ENCODE results near the gene NME7.

NME7 gene

DNA sequence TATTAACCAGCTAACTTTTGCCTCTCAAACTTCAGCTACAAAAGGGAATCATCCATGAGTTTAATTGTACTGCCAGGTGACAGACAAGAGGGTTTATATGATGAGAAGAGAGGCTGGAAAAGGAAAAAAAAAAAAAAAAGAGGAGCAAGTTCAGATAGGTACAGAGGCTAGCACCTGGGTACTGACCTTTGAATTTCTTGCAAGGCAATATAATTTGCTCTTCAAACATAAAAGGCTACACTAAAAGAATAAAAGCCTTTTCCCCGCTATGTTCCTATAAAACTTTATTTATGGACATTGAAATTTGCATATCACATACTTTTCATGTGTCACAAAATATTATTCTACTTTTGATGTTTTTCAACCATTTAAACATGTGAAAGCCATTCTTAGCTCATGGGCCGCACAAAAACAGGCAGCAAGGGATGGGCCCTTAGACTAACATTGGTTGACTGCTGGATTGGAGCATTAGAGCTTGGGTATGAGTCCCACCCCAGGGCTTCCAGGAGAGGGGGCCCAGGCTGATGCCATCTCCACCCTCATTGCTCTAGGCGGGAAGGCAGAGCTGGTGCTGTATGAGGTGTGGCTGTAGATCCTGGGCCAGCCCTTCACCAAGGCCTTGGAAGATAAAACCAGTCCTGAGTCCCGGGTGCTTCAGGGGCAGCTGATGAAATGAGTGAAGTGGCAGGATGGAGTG, 216.8 kb downstream of the NME7 start:
- no peak for DNase-seq (ENCODE audit: low spot score)

DNA sequence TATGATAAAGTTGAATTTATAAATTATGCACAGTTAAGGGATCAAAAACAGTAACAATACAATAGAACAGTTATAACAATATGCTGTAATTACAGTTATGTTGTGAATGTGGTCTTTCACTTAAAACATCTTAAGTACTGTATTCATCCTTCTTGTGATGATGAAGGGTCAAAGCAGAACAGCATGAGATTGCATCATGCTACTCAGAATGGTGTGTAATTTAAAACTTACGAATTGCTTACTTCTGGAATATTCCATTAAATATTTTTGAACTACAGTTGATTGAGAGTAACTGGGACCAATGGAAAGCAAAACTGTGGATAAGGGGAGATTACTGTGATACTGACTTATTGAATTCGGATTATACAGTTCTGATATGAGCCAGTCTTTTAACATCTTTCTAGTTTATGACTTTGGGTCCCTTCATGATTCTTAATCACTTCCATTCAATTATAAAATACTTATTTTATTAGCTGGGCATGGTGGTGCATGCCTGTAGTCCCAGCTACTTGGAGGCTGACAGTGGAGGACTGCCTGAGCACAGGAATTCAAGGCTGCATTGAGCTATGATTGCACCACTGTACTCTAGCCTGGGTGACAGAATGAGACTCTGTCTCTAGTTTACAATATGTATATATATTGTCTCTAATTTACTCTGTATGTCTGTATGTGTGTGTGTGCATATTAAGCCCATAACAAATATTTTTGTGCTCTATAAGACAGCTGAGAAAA, 217.9 kb downstream of the NME7 start:
- no peak for DNase-seq (ENCODE audit: low spot score)

DNA sequence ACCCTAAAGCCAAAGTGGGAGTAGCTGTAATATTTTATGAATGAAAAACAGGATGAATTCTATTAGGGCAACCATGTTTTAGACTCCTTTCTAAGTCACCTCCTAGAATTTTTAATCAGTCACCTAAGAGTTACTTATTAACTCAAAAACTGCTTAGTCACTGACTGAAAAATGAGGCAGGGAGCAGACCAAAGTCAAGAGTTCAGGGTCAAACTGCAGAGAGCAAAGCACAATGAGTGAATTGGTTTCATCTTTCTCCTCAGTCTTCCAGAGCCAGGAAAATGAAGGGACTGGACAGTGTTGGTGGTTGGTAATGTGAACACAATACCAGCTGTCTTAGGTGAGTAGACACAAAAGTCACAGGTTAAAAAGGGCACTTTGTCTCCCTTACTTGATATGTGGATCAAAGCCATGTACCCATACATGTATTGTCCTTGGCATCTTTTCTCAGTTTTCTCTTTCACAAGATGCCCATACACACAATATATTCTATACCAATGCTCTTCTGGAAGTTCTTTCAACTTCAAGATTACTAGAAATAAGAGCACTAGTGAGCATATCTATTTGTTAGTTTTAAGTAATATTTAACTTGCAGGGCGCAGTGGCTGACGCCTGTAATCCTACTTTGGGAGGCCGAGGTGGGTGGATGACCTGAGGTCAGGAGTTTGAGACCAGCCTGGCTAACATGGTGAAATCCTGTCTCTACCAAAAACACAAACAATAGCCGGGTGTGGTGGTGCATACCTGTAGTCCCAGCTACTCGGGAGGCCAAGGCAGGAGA, 218.9 kb downstream of the NME7 start:
- DNase-seq (ENCODE audit: low spot score), result no peak

DNA sequence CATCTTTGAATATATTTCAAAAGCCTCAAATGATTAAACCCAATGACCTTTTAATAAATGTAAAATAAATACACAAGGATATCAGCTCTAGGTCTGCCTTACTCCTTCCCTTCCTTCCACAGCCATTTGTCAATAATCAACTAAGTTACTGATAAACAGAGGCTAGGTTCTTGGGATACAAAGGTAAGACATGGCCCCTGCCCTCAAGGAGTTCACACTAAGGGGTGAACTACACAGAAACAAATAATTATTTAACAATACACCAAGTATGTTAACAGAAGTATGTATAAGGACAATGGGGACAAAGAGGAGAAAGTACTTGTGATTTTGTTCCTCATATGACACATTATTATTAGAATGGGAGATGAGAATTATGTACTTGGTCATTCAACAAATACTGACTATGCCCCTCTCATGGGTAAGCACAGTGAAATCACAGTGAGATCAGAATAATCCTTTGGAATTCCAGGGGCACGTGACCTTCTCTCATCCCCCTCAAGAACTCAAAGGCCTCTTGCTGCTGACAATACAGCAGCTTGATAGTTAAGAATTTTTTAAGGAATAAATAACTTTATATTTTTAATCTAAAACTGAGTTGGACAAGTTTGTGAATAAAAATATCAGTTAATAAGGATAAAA, 220.9 kb downstream of the NME7 start:
- DNase-seq (ENCODE audit: low spot score), result no peak

DNA sequence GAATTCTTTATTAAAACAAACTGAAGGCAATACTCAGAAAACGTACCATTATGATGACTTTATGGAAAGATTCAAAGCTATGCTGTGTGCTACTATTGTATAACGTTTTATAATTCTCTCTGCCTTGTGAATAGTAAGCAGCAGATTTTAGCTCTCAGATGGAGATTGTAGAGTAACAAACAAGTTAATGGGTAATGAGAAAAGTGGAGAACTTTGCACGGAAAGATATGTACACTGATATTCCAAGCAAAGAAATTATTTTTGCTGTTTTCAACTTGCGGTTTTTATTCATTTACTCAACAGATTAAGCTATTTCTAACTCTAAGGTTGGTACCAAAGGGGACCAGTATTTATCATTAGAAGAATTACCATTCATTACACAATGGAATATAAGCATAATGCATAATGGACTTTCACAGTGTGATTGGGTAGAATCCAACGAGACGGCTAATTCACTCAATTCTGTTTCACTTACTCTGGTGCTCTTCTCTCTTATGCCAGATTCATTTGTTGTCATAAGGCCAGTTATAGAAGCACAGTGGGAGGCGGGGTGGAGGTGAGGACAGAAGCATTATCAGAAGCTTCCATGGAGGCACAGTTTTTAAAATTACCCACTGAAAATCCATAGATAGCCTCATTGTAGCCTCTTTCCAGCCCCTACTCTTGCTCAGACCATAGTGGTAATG, 222.5 kb downstream of the NME7 start:
- no peak for DNase-seq (ENCODE audit: low spot score)

DNA sequence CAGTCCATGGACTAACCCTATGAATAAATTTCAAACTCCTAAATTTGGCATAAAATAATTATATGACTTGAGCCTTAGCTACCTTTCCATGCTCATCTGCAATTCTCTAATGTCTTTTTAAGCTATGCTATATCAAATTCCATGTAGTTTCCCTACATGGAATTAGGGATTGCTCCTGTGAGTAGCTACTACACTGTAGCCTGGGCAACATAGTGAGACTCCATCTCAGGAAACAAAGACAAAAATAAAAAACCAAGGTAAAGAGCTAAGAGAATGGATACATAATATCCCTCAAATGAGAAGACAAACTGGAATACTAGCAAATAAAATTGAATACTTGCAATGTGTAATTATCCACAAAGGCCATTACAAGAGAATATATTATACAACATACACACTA, 223.6 kb downstream of the NME7 start:
- no peak for DNase-seq (ENCODE audit: low spot score)

DNA sequence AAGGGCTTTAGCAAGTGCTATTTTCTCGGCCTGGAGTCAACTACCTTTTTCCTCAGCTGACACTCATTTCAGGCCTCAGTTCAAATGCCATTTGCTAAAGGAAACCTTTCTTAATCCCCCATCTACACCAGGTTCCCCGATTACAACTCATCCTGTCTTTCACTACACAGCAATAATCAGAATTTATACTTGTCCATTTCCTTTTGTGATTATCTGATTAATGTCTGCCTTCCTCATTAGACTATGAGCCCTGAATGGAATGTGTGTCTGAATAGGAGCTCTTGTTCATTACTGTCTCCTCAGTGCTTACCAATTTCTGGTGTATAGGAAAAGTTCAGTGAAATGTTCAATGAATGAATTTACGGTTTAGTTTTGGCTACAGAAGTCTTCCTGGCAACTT, 224.3 kb downstream of the NME7 start:
- no peak for DNase-seq (ENCODE audit: low spot score)

DNA sequence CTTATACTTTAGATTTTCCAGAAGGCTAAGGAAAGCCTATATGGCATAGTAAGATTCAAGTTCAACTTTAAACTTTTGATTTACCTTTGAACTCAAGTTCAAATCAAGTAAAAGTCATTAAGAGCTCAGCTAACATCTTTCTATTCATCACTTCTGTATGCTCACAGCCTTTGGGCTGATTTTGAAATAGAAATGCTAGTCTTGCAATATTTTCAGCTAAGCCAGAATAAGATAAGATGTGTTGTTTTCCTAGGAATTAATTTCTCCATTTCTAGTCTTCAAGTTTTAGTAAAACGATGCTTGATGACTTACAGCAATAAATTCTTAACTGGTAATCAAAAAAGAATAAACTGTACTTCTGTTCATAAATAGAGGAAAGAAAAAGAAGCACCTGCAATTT, 225.5 kb downstream of the NME7 start:
- no peak for DNase-seq (ENCODE audit: low spot score)

DNA sequence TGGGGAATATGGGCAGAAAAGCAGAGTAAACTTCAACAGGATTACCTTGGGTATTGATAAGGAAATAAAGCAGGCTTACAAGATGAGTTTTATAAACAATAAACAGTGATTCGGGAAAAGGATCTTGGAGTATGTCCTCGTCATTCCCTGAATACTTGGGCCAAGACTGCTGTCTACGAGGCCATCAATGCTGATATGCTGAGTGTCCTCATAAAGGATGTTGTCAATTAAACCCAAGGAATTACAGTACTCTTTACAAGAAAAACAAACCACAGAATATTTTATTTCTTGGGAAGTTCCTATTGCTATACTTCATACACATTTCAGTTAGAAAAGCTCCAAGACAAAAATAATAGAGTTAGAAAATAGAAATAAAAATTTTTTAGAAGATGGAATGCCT, 226.2 kb downstream of the NME7 start:
- DNase-seq (ENCODE audit: low spot score), result no peak

DNA sequence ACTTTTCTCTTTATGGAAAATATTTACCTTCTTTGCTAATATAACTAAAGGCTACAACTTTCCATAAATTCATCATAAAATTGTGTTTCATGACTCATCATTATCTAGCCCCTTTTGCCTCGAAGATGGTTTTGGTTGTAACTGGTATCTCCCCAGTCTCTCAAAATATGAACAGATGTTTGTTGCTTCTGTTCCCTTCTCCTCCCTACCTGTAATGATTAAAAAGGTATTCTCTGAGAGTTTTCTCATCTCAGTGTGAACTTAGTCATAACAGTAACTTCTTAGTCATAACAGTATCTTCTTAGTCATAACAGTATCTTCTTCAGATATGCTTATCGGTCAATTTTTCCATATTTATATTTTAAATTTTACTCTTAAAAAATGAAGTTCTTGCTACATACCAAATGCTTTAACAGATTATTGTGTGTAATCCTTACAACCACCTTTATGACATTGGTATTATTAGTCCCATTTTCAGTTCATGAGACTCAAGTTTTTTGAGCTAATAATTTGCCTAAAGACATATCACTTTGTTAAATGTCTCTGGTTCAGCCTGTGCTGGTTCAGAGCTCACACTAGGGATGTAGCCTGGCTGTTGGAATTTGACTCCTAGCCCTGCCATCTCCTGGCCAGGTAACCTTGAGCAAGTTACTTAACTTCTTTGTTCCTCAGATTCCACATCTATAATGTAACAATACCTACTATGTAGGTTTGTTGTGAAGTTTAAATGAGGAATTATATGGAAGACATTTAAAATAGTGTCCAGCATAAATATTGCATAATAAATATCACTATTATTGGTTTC, 228.5 kb downstream of the NME7 start:
- DNase-seq (ENCODE audit: low spot score), result peak; percentile 79

DNA sequence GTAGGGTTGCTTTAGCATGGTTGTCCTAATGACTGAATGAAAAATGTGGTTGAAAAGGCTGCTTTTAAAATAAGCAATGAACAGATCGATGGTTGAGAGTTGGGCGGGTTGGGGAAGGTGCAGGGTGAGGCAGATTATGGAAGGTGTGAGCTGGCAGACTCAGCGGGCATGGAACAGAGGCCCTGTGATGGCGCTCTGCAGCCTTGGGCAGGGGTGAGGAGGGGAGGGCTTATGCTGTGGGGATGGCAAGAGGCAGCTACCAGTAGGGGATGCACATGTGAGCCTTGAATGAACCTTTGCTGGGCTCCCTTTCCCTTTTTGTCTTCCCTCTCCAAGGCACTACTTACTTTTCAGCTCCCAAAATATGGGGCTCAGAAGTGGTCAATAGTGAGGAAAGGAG, 230.2 kb downstream of the NME7 start:
- DNase-seq (ENCODE audit: low spot score), result no peak

DNA sequence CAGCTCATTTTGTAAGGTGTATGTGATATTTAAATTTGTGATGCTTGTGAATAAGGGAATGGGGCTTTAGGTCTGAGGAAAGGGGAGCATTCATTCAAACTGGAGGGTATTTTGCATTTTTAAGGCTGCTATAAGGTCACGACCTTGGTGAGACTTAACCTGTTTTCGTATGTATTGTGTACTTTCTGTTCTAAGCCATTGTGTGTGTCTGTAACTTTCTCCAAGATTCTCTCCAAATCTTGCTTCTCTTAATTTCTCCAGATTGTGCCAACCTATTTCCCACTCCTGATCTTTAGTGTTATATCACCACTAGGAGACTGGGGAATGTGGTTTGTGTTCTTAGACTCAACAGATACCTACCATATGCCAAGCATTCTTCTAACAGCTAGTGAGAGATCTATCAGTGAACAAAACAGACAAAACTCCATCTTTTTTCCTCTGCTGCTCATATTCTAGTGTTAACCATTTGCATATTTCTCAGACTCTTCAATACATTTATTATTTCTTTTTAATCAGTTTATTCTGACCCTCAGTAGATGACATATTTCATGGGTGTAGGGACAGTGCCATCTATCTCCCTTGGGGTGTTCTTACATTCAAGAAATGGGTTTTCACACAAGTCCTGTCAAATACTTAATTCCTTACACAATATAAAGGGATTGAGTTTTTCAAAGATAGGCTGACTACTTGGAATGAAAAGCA, 233.6 kb downstream of the NME7 start:
- no peak for DNase-seq (ENCODE audit: low spot score)

DNA sequence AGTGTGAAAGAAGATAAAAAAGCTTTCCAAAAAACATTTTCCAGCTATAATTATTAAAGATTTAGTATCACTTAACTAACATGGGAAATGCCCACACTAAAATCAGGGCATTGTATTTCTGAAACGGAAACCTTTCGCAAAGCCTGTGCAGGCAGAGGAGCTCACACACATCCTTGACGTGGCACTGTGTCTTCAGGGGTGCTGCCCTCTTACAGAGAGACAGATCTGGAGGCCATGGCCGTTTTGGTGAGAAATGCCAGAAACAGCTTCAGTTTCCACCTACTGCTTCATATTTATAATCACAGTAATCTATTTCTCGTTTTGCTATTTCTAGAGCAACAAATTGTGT, 234.4 kb downstream of the NME7 start:
- no peak for DNase-seq (ENCODE audit: low spot score)

DNA sequence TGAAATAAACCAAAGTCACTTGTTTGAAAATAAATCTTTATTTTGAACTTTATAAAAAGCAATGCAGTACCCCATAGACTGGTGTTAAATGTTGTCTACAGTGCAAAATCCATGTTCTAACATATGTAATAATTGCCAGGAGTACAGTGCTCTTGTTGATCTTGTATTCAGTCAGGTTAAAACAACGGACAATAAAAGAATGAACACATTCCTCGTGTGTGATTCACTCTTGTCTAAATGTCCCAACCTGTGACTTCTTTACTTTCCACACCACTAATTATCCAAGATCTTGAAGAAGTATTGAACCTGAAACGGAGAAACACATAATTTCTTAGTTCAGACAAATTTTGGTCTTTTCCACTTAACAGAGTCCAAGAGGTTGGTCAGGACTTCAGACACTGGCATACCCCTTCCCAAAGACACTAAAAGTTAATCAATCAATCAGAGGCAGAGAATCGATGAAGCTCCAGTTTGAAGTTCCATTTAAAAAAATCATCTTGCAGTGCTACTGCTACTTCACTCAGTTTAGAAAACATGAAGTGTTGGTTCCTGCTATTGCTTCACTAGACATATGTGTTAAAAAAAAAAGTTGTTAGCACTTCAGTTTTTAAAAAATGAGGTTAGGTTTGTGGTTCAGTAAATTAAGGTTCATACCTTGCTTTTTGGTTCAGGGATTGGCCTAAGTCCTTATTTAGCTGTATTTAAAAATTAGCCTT, 234.9 kb downstream of the NME7 start:
- no peak for DNase-seq (ENCODE audit: low spot score)

DNA sequence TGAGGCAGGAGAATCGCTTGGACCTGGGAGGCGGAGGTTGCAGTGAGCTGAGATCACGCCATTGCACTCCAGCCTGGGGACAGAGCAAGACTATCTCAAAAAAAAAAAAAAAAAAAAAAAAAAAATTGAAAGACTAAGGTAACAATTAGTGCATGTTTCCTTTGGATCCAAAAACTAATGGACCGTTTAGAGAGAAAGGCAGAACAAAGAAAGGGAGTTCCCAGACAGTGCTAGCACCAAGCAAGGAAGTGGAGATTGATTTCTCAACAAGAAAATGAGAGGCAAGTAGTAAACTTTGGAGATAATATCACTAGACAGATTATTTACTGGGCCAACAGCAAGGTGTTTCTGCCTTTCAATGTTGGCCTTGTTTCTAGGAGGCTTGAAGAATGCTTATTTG, 236.9 kb downstream of the NME7 start:
- DNase-seq (ENCODE audit: low spot score), result no peak

DNA sequence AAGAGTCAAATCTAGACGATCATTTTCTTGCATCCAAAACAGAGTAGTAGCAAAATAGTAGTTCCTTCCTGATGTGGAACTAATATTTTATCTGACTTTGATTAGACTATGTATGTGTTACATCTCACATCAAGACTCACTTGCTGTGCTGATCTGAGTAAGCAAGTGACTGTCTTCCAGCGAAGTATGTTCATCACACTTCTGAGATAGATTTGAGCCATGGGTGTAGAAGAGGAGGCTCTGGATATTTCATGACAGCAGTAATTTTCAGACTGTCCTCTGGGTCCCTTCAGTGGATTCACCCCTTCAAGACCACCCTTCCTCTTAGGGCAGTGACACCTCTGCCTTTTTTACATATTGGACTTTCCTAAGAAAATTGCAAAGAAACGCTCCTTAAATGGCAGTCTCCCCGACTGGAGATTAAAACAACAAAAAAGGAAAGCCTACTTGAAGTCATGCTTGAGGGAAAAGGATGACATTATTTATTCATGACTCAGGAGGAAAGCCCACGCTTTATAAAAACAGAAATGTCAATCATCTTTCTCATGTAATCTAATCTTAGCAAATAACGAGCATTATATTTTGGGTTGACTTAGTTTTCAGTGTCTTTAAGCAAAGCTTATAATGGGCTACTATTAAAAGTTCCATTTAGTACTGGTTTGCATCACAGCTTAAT, 238.3 kb downstream of the NME7 start:
- no peak for DNase-seq (ENCODE audit: low spot score)

DNA sequence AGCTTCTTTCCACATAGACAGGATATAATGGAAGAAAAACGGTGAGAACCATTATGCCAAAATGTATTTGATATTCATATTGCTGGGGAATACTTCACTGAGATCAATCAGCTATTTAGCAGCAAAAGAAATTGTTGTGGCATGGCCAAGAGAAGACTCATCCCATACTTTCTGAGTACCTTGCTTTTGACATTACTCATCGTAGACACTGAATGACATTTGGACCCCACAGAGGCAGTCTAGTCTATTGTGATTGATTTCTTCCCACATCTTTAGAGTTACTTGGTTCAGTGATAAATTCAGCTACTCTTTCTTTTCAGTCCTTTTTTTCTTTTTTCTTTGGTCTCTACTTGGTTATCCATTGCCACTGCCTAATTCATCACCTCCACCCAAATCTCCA, 239.0 kb downstream of the NME7 start:
- peak; percentile 33 for DNase-seq (ENCODE audit: low spot score)

DNA sequence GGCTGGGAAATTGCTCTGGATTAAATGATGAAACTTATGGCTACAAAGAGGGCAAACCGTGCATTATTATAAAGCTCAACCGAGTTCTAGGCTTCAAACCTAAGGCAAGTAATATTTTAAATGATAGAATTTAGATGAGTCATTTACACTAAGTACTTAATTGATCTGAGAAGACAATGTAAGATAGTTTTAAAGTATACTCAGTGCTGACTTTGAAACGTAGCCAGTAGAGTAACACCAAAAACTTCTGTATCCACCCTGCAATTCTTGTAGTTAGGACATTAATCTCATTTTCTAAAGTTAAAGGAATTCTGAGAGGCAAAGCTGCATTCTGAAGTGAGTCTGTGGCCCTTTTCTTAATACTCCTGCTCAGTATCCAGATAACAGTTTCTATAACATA, 240.3 kb downstream of the NME7 start:
- no peak for DNase-seq (ENCODE audit: low spot score)

DNA sequence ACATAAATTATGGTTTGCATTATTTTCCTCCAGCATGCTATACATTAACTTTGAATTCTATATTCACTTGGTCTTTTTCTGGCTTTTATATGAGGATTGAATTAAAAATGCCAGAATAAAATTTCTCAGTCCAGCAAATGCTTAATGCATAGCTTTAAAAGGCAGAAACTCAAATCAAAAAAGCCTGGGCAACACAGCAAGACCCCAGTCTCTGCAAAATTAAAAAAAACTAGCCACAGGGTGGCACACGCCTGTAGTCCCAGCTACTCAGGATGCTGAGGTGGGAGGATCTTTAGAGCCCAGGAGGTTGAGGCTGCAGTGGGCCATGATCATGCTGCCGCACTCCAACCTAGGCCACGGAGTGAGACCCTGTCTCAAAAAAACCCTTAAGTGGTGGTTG, 241.3 kb downstream of the NME7 start:
- DNase-seq (ENCODE audit: low spot score), result no peak
